KOPT-K1 (cell line): ENCODE measurements around the gene RASGRP2.
"Not testable (repeated sequence)": the region's sequence is repeated elsewhere in the genome, so short reads cannot be mapped to it uniquely, and the experiment has no call there.

Experiments used
- H3K27ac ChIP-seq: fragments of 200-600 bp; sonication (generic); 2 replicates; pipeline ENCODE4 v1.5.1; 2016; ENCODE audit warnings: antibody characterized with exemption, mild to moderate bottlenecking, low read depth, low read length; ENCODE audit not compliant: poor library complexity, severe bottlenecking
- H3K36me3 ChIP-seq: fragments of 200-600 bp; sonication (generic); 2 replicates; pipeline ENCODE4 v1.5.1; 2017; ENCODE audit warnings: antibody characterized with exemption, mild to moderate bottlenecking, low read length, moderate library complexity; ENCODE audit not compliant: insufficient read depth
- H3K9me3 ChIP-seq: fragments of 200-600 bp; sonication (generic); 2 replicates; pipeline ENCODE4 v1.5.1; 2017; ENCODE audit warnings: antibody characterized with exemption, low read length, mild to moderate bottlenecking; ENCODE audit not compliant: insufficient read depth, poor library complexity, severe bottlenecking

The RASGRP2 gene

DNA sequence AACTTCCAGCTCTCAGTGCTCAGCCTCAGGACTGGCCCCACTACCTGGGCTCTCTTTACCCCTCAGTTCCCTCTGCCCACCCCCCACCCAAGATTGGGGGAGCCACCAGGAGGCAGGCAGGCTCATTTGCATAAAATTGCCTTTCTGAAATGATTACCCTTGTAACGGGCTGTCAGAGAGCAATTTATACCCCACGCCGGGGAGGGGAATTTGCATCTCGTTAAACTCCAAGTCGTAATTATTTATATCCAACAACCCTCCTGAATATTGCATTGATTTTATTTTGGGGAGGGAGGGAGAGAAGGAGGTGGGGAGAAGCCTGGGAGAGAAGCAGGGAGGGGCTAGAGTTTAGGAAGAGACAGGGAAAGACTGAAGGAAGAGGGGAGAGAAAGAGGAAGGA lies 29.3 kb downstream of the RASGRP2 start:
- Histone ChIP-seq H3K27ac (no peak overlapping the region), H3K36me3 (no peaks in the 10 kb centered on the region), H3K9me3 (no peaks in the 10 kb centered on the region)

DNA sequence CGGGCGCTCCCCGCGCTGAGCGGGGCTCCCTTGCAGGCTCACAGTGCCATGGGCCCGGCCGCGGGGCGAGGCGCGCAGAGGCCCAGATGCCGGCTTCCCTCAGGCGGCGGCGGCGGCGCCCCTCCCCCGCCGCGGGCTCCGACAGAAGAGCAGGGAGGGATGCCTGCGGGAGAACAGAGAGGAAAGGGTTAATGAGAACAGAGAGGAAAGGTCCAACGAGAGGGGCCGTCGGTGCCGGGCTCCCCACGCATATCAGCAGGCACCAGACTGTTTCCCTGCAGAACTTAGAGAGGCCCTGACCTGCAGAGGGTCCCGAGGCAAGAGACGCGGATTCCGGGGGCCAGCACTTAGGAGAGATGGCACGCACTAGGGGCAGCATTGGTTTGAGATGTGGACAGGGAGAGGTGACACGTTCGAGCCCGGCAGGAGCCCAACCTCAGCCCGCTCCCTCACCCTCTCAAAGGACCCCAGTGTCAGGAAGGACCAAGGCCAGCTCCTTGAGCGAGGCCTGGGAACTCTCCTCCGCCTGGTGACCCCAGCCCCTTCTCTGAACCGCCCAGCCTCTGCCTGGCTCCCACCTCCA lies 30.1 kb downstream of the RASGRP2 start:
- Histone ChIP-seq H3K9me3 (no peaks in the 10 kb centered on the region), H3K36me3 (no peaks in the 10 kb centered on the region), H3K27ac (no peak overlapping the region)

DNA sequence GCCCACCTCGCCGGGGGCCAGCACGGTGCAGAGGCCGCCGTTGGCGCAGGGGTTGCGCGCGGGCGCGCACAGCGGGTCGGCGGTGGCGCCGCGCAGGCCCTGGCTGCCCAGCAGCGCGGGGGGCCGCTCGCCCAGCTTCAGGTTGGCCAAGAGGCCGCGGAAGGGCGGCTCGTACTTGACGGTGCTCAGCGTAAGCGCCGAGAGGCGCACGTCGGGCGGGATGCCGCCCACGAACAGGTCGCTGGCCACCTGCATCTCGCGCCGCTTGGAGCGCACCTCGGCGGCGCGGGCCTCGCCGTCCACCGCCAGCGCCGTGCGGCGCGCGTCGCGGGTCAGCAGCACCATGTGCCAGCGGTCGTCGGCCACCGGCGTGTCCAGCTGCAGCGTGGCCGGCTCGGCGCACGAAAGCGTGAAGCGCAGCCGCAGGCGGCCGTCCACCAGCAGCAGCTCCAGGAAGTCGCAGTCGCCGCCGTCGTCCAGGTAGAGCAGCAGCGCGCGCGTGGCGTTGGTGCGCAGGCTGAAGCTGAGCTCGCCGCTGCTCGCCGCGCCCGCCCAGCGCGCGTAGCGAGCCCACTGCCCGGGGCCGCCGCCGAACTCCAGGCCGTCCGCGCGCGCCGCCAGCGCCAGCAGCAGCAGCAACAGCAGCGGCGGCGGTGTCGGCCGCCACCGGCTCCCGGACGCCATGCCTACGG lies 30.8 kb downstream of the RASGRP2 start:
- Histone ChIP-seq H3K27ac (no peak overlapping the region), H3K9me3 (no peaks in the 10 kb centered on the region), H3K36me3 (no peaks in the 10 kb centered on the region)

DNA sequence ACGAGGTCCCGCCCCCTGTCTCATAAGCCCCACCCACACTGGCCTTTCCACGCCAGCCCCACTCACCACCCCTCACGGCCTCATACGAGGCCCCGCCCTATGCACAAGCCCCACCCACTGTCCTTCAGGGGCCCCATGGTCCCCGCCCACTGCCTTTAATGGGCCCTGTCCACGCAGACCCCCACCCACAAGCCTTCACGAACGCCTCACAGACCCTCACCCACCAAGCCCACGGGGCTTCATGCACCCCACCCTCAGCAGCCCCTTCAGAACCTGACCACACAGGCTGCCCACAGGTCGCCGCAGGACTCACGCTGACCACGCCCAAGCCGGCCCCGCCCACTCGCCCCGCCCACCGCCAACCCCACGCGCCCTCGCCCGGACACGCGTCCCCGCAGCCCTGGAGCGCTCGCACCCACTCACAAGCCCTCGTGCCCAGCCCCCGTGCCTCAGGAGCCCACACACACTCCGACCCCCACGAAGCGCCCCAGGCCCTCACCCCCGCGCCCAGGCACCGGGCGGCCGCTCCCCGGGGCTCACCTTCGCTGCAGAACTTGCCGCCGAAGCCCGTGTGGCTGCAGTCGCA lies 31.4 kb downstream of the RASGRP2 start:
- Histone ChIP-seq H3K36me3 (no peaks in the 10 kb centered on the region), H3K9me3 (no peaks in the 10 kb centered on the region), H3K27ac (no peak overlapping the region)

DNA sequence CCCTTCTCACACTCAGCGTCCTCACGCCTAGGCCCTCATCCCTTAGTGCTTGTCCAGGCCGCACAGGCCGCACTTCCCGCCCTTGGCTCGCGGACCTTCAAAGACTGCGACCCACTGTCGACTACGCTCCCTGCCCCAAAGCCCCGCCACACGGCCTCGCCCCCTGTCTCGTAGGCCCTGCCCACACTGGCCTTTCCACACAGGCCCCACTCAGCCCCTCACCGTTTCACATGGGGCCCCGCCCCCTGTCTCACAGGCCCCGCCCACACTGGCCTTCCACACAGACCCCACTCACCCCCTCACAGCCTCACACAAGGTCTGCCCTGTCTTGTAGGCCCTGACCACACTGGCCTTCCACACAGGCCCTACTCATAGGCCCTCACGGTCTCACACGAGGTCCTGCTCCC lies 32.0 kb downstream of the RASGRP2 start:
- H3K27ac ChIP-seq = no peak overlapping the region
- H3K36me3 ChIP-seq = no peaks in the 10 kb centered on the region
- H3K9me3 ChIP-seq = no peaks in the 10 kb centered on the region

DNA sequence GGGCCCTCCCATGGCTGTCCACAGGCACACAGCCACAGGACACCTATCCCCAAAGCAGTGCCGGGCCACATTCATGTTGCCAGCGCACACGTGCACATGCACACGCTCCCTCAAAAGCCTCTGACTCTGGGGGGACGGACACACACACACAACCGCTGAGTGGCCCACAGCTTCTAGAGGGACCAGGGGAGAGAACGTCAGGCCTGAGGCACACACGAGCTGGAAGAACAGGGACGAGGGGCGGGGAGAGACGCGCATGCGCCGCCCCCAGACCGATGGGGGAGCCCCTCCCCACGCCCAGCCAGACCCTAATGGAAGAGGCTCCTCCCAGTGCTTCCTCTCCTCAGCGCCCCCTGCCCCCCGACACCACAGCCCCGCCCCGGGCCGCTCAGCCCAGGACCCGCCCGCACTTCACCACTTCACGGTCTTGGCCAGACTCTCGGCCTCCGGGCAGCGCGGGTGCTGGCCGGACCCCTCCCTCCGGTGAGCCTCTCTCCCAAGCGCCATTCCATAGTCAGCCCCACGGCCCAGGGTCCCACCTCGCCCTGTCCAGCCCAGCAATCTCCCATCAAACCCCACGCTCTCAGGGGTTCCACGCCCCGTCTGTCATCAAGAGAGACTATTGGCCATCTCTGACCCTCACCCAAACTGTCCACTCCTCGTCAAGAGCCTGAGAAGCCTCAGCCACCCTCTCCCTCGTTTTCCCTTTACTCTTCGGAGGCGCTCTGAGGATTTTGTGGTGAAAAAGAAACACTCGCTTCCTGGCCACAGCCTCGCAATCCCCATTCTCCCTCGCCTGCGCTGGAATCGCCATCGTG lies 32.6 kb downstream of the RASGRP2 start:
- no peaks in the 10 kb centered on the region for H3K36me3 ChIP-seq
- H3K27ac ChIP-seq = no peak overlapping the region
- H3K9me3 ChIP-seq = no peaks in the 10 kb centered on the region

DNA sequence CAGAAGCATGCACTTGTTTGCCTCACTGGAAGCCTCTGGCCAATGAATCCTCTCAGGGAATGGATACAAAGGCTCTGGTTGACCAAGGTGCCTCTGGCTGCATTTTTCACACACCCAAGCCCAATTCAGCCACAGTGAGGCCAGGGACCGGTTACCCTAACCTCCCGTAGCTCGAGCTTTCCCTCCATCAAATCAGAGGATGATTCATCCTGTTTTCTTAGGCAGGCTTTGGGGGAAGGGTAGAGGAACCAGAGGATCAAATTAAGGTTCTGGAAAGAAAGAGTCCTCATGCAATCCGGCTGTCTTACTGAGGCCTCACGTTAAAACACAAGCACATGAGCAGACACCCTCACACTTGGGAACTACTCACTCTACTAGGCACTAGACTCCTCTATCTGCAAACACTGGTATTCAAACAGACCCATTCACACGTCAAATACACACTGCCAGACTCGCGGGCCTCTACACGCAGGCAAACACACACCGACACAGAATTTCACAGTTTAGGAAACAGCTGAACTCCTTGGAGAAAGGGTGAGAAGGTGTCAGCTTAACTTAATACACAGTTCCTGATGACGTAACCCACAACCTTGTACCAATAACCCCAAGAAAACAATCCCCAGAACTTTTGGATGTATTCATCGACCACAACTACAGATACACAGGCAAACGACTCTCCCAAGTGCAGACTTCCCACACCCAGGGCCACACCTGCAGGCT lies 33.4 kb downstream of the RASGRP2 start:
- no peaks in the 10 kb centered on the region for H3K36me3 ChIP-seq
- no peaks in the 10 kb centered on the region for H3K9me3 ChIP-seq
- no peak overlapping the region for H3K27ac ChIP-seq

DNA sequence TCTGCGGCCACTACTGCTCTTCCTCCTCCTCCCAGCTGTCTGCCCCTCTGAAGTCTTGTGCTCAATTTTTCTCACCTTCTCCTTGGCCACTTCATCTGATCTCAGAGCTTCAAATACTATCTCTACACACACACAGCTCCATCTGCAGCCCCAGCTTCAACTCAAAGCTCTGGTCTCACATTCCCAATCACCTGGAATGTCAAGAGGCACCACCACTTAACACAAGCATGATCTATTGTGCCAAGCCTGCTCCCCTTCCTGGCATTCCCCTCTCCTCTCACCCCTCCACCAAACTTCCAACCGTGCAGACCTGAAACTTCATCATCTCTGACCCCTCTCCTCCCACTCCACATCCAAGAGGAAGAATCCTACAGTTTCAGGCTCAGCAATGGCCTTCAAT lies 38.4 kb downstream of the RASGRP2 start:
- H3K27ac ChIP-seq = no peak overlapping the region
- H3K36me3 ChIP-seq = no peaks in the 10 kb centered on the region
- no peaks in the 10 kb centered on the region for H3K9me3 ChIP-seq

DNA sequence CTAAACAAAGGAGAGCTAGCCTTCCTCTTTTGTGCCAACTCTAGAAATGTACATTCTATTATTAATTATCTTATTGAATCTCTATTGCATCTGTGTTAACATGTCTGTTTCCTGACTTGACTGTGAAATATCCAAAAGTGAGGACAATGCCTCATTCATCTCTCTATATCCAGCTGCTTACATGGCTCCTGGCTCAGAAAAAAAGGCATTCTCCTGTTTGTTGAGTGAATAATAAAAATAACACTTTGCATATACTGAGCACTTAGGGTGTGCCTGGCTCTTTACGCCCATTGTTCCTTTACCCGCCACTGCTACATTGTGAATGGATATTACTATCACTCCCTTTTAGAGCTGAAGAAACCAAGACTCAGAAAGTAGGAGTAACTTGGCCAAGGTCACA lies 40.9 kb downstream of the RASGRP2 start:
- no peaks in the 10 kb centered on the region for H3K36me3 ChIP-seq
- no peaks in the 10 kb centered on the region for H3K9me3 ChIP-seq

DNA sequence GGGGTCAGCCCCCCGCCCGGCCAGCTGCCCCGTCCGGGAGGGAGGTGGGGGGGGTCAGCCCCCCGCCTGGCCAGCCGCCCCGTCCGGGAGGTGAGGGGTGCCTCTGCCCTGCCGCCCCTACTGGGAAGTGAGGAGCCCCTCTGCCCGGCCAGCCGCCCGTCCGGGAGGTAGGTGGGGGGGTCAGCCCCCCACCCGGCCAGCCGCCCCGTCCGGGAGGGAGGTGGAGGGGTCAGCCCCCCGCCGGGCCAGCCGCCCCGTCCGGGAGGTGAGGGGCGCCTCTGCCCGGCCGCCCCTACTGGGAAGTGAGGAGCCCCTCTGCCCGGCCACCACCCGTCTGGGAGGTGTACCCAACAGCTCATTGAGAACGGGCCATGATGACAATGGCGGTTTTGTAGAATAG lies 42.0 kb downstream of the RASGRP2 start:
- H3K9me3 ChIP-seq, H3K36me3 ChIP-seq, H3K27ac ChIP-seq: not testable (repeated sequence)

More for the DNA sequence above, 40.9 kb downstream of the RASGRP2 start:
- H3K27ac ChIP-seq = no peak overlapping the region

DNA sequence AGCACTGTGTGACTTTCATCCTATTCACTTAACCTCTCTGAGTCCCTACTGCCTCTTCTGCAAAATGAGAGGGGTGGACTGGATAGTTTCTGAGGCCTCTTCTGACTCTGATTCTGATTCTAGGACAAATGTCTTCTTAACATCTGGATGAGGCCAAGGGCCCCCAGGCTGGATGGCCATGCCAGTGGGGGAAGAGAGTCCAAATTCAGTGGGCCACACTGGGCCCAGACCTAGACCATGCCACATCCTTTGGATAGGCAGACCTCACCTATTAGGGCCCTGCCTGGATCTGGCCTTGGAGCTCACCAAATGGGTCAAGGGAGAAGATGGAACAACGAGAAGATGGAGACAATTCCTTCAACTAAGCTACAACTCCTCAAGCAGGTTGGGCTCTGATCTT lies 45.5 kb downstream of the RASGRP2 start:
- Histone ChIP-seq H3K36me3 (no peaks in the 10 kb centered on the region), H3K27ac (no peak overlapping the region), H3K9me3 (no peaks in the 10 kb centered on the region)

DNA sequence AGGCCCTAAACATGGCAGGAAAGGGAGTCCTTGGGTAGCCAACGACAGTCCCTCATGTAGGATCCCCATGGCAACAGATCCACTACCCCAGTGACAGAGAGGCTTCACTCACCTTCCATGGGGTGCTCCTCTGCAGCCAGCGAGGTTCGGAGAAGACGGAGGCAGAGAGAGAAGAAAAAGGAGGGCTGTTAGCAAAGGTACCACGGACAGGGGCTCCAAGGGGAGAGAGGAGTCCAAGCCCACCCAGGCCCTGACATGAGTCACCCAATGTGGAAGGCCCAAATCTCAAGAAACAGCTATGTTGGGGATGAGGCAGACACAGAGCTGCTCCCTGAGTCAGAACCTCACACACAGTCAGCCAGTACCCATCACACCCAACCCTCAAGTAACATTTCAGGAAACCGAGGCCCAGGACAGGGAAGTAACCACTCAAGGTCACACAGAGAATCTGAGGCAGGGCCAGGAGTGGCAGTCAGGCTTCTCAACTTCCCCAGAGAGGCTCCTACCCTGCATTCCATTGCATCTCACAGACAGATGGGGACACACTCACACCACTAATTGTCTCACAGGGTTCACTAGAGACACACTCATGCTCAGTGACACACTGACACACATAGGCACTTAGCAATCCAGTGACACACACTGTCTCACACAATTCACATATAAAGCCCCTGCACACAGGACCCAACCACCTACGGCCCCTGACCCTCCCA lies 46.1 kb downstream of the RASGRP2 start:
- H3K27ac ChIP-seq = no peak overlapping the region
- H3K36me3 ChIP-seq = no peaks in the 10 kb centered on the region
- no peaks in the 10 kb centered on the region for H3K9me3 ChIP-seq

DNA sequence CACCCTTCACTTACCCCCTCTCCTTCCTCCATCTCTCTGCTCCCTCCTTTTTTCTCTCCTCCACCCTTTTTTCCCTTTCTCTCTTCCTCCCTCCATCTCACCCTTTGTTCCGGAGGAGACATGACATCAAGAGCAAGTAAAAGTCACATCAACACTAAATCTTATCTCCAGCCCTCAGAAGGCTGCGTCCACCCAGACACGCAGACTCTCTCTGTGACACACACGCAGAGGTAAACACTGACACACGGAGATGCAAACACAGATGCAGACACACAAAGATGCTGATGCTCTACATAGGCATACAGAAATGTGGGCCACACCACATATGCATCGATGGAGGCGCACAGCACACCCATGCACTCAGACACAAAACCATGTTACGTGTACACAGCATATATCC lies 47.9 kb downstream of the RASGRP2 start:
- no peak overlapping the region for H3K27ac ChIP-seq
- H3K36me3 ChIP-seq = no peaks in the 10 kb centered on the region
- no peaks in the 10 kb centered on the region for H3K9me3 ChIP-seq

DNA sequence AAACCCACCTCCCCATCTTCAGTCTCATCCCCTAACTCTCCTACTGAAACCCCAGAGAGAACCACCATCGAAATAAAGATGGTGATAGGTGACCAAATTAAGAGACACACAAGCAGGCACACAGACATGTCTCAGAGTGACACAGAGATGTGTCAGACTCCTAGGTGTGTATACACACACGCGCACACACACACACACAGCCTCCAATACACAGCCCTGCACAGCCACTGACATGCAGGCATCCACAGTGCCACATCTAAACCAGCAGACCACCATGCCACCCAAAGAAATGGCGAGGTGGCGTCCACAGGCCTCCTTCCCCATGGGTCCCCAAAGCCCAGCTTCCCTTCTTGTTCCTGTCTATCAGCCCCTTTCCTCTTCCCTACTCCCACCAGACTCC lies 48.4 kb downstream of the RASGRP2 start:
- Histone ChIP-seq H3K27ac (no peak overlapping the region), H3K36me3 (no peaks in the 10 kb centered on the region), H3K9me3 (no peaks in the 10 kb centered on the region)
